SK-N-MC (cell line): ENCODE data around the gene SEPTIN1.

ENCODE experiments used
- EZH2 ChIP-seq: fragments of 200-600 bp; sonication (generic); IDR thresholded peaks from one replicate; pipeline ENCODE4 v1.6.1; 2017; ENCODE audit warnings: antibody characterized with exemption
- POLR2AphosphoS5 ChIP-seq: IDR thresholded peaks from 2 replicates; pipeline ENCODE4 v1.6.1; 2012; ENCODE audit warnings: mild to moderate bottlenecking, low read depth, low read length, borderline replicate concordance

GRCh38 chr16:30416624-30417528 is 34.5 kb upstream of the SEPTIN1 start:
- TF ChIP-seq EZH2 (no peak), POLR2AphosphoS5 (no peak)
